HepG2 (cell line): Measurements from ENCODE around the gene RPL21.
"Not testable (repeated sequence)": the region's sequence is repeated elsewhere in the genome, so short reads cannot be mapped to it uniquely, and the experiment has no call there.

Experiments
- CEBPG ChIP-seq: IDR thresholded peaks from 2 replicates; pipeline ENCODE4 v1.6.1; 2016
- CHD2 ChIP-seq: IDR thresholded peaks from 2 replicates; pipeline ENCODE4 v1.6.1; 2011; ENCODE audit warnings: low read depth, low read length, improper control_type of control experiment
- ETV6 ChIP-seq: sonication (generic); formaldehyde crosslinking; conservative IDR thresholded peaks from 2 replicates; pipeline ENCODE4 v1.4.0; 2020; ENCODE audit warnings: missing genetic modification reagents
- FOXK1 ChIP-seq: sonication (generic); formaldehyde crosslinking; IDR thresholded peaks from 2 replicates; pipeline ENCODE4 v1.4.0; 2020; ENCODE audit warnings: low read depth, missing genetic modification reagents, borderline replicate concordance
- HBP1 ChIP-seq: IDR thresholded peaks from 2 replicates; pipeline ENCODE4 v1.6.1; 2016; ENCODE audit warnings: low read depth, control low read depth
- SRSF9 ChIP-seq: fragments of 200-400 bp; formaldehyde crosslinking; IDR thresholded peaks from 2 replicates; pipeline ENCODE4 v1.6.1; 2018; ENCODE audit warnings: borderline replicate concordance, mild to moderate bottlenecking, low read depth, low read length; ENCODE audit not compliant: insufficient read depth, poor library complexity, severe bottlenecking
- THRA ChIP-seq: sonication (generic); formaldehyde crosslinking; IDR thresholded peaks from 2 replicates; pipeline ENCODE4 v1.4.0; 2020; ENCODE audit warnings: missing genetic modification reagents, borderline replicate concordance

GRCh38 chr13:27222100-27222499, 29.3 kb upstream of the RPL21 start:
- TF ChIP-seq HBP1 (CRISPR knock-in tag); THRA (CRISPR knock-in tag); CHD2; FOXK1 (CRISPR knock-in tag); ETV6 (CRISPR knock-in tag); SRSF9; CEBPG (CRISPR knock-in tag): not testable (repeated sequence)
